Measurements from ENCODE around the gene MLKL. TPM values are rescaled to one million over a fixed set of nuclear protein-coding genes. Genes with fewer than 3 reads are reported as not detected.
"Not testable (repeated sequence)": the region's sequence is repeated elsewhere in the genome, so short reads cannot be mapped to it uniquely, and the experiment has no call there.

The MLKL gene
- total RNA-seq, 1 experiment from 2014 or later: 4.7 TPM

- Histone ChIP-seq H3K9me2 (replicated peaks; ENCODE audit: insufficient read depth, low read length) (no peaks in the 10 kb centered on the region), H3K9ac (ENCODE audit: low read length) (no peak overlapping the region), H2AFZ (ENCODE audit: low read length) (no peak overlapping the region), H3K4me3 (ENCODE audit: low read length) (no peak overlapping the region), H3K27ac (ENCODE audit: low read length) (no peak overlapping the region), H3K27me3 (ENCODE audit: low read length) (no peaks in the 10 kb centered on the region), H4K20me1 (ENCODE audit: insufficient read depth, low read depth, low read length) (no peaks in the 10 kb centered on the region), H3K4me2 (ENCODE audit: low read depth, low read length, poor library complexity, severe bottlenecking) (no peak overlapping the region), H3K36me3 (ENCODE audit: insufficient read depth, low read length) (no peaks in the 10 kb centered on the region), H3K4me1 (ENCODE audit: low read length) (no peaks in the 10 kb centered on the region), H3K9me3 (ENCODE audit: low read length) (peaks cover 5% of the 10 kb centered on the region; the same call in 1 of the 2 replicates), H3K79me2 (ENCODE audit: low read length) (no peaks in the 10 kb centered on the region)
- DNase-seq: no peak
Observed at GRCh38 chr16:74727903-74728302, 27.2 kb upstream of the MLKL start.

DNA sequence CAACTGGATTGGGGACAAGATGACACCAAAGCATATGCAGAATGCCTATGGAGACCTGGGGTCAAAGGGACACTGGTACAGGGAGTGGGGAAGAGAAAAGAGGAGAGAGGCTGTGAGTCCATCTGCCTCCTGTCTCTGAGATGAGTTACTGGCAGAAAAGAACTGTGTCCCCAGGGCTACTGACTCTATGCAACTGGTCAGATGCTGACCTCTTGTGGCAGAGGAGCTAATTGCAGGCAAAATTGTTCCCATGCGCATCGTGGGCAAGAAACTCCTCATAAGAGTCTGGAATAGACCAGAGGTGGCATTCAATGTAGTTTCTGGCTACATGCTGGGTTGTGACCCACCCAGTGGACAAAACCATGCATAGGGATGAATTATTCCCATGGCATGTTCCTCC, 26.1 kb upstream of the MLKL start:
- peak; percentile 85 for DNase-seq
- Histone ChIP-seq H3K9ac (ENCODE audit: low read length) (no peak overlapping the region), H3K79me2 (ENCODE audit: low read length) (no peaks in the 10 kb centered on the region)

GRCh38 chr16:74725651-74726455, 25.2 kb upstream of the MLKL start:
- H3K27ac ChIP-seq (ENCODE audit: low read length): no peak overlapping the region
- no peaks in the 10 kb centered on the region for H4K20me1 ChIP-seq (ENCODE audit: insufficient read depth, low read depth, low read length)
- H3K36me3 ChIP-seq (ENCODE audit: insufficient read depth, low read length): no peaks in the 10 kb centered on the region
- H3K9me2 ChIP-seq (replicated peaks; ENCODE audit: insufficient read depth, low read length): no peaks in the 10 kb centered on the region
- peaks cover 2% of the 10 kb centered on the region for H3K4me1 ChIP-seq (ENCODE audit: low read length)
- H3K27me3 ChIP-seq (ENCODE audit: low read length): no peaks in the 10 kb centered on the region
- H3K9me3 ChIP-seq (ENCODE audit: low read length): peaks cover 5% of the 10 kb centered on the region; the same call in 1 of the 2 replicates
- no peak for DNase-seq
- H3K4me3 ChIP-seq (ENCODE audit: low read length): no peak overlapping the region
- no peak overlapping the region for H3K4me2 ChIP-seq (ENCODE audit: low read depth, low read length, poor library complexity, severe bottlenecking)
- no peaks in the 10 kb centered on the region for H3K79me2 ChIP-seq (ENCODE audit: low read length)
- no peak overlapping the region for H2AFZ ChIP-seq (ENCODE audit: low read length)
- H3K9ac ChIP-seq (ENCODE audit: low read length): no peak overlapping the region

More for the DNA sequence above, 26.1 kb upstream of the MLKL start:
- peaks cover 5% of the 10 kb centered on the region; the same call in 1 of the 2 replicates for H3K9me3 ChIP-seq (ENCODE audit: low read length)
- no peaks in the 10 kb centered on the region for H3K27me3 ChIP-seq (ENCODE audit: low read length)
- H3K4me1 ChIP-seq (ENCODE audit: low read length): no peaks in the 10 kb centered on the region
- H3K9me2 ChIP-seq (replicated peaks; ENCODE audit: insufficient read depth, low read length): no peaks in the 10 kb centered on the region
- no peak overlapping the region for H3K4me2 ChIP-seq (ENCODE audit: low read depth, low read length, poor library complexity, severe bottlenecking)
- no peaks in the 10 kb centered on the region for H3K36me3 ChIP-seq (ENCODE audit: insufficient read depth, low read length)
- no peaks in the 10 kb centered on the region for H4K20me1 ChIP-seq (ENCODE audit: insufficient read depth, low read depth, low read length)
- H2AFZ ChIP-seq (ENCODE audit: low read length): no peak overlapping the region
- H3K27ac ChIP-seq (ENCODE audit: low read length): no peak overlapping the region
- H3K4me3 ChIP-seq (ENCODE audit: low read length): no peak overlapping the region

DNA sequence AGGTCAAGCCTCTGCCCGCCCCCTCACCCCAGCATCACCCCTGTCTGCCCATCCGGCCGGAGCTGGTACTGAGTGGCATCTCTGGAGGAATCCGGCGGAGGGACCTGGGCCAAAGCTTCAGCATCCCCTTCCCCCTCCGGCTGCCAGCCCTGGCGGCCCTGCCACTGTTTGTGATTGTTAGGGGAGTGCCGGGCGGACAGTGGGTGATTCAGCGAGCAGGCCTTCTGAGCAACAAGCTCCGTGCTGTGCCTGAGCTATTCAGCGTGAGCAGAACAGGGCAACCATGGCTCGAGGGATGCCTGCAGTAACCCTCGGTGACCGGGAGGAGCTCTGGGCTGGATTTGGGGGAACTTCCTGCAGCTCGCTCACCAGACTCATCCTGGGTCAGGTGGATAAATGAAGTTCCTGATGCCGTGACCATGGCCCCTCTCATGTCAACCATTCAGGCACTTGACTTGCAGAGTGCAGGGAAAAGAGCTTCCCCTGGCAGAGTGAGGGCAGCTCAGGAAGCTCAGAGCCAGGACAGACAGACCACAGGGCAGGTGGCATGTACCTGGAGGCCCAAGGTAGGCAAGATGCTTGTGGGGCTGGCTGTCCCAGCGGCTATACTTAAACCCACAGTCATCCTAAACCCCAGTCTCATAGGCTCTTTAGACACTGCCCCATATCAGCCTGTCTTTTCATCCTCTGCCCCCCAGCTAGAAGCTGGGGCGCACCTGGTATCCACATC, 24.3 kb upstream of the MLKL start:
- no peaks in the 10 kb centered on the region for H3K27me3 ChIP-seq (ENCODE audit: low read length)
- H3K79me2 ChIP-seq (ENCODE audit: low read length): no peaks in the 10 kb centered on the region
- H4K20me1 ChIP-seq (ENCODE audit: insufficient read depth, low read depth, low read length): no peaks in the 10 kb centered on the region
- peaks cover 5% of the 10 kb centered on the region; the same call in 1 of the 2 replicates for H3K9me3 ChIP-seq (ENCODE audit: low read length)
- no peaks in the 10 kb centered on the region for H3K36me3 ChIP-seq (ENCODE audit: insufficient read depth, low read length)
- H2AFZ ChIP-seq (ENCODE audit: low read length): no peak overlapping the region
- H3K9me2 ChIP-seq (replicated peaks; ENCODE audit: insufficient read depth, low read length): no peaks in the 10 kb centered on the region
- H3K27ac ChIP-seq (ENCODE audit: low read length): no peak overlapping the region
- DNase-seq: no peak
- H3K4me2 ChIP-seq (ENCODE audit: low read depth, low read length, poor library complexity, severe bottlenecking): no peak overlapping the region
- no peak overlapping the region for H3K9ac ChIP-seq (ENCODE audit: low read length)
- H3K4me1 ChIP-seq (ENCODE audit: low read length): peaks cover 7% of the 10 kb centered on the region
- no peak overlapping the region for H3K4me3 ChIP-seq (ENCODE audit: low read length)

- Histone ChIP-seq H3K9me2 (replicated peaks; ENCODE audit: insufficient read depth, low read length) (no peaks in the 10 kb centered on the region), H3K9me3 (ENCODE audit: low read length) (peaks cover 5% of the 10 kb centered on the region; the same call in 1 of the 2 replicates), H3K4me2 (ENCODE audit: low read depth, low read length, poor library complexity, severe bottlenecking) (no peak overlapping the region), H3K27ac (ENCODE audit: low read length) (no peak overlapping the region), H4K20me1 (ENCODE audit: insufficient read depth, low read depth, low read length) (no peaks in the 10 kb centered on the region), H3K36me3 (ENCODE audit: insufficient read depth, low read length) (no peaks in the 10 kb centered on the region), H3K9ac (ENCODE audit: low read length) (no peak overlapping the region), H3K4me3 (ENCODE audit: low read length) (no peak overlapping the region), H3K4me1 (ENCODE audit: low read length) (peaks cover 7% of the 10 kb centered on the region), H2AFZ (ENCODE audit: low read length) (no peak overlapping the region), H3K79me2 (ENCODE audit: low read length) (no peaks in the 10 kb centered on the region), H3K27me3 (ENCODE audit: low read length) (no peaks in the 10 kb centered on the region)
- no peak for DNase-seq
Observed at GRCh38 chr16:74723256-74723655, 22.6 kb upstream of the MLKL start.

- not testable (repeated sequence) for H3K36me3 ChIP-seq (ENCODE audit: insufficient read depth, low read length); H3K4me1 ChIP-seq (ENCODE audit: low read length); H4K20me1 ChIP-seq (ENCODE audit: insufficient read depth, low read depth, low read length); DNase-seq; H3K9me2 ChIP-seq (replicated peaks; ENCODE audit: insufficient read depth, low read length); H3K9ac ChIP-seq (ENCODE audit: low read length); H3K9me3 ChIP-seq (ENCODE audit: low read length); H2AFZ ChIP-seq (ENCODE audit: low read length); H3K4me2 ChIP-seq (ENCODE audit: low read depth, low read length, poor library complexity, severe bottlenecking); H3K27ac ChIP-seq (ENCODE audit: low read length); H3K79me2 ChIP-seq (ENCODE audit: low read length); H3K4me3 ChIP-seq (ENCODE audit: low read length); H3K27me3 ChIP-seq (ENCODE audit: low read length)
Observed at GRCh38 chr16:74722156-74722555, 21.5 kb upstream of the MLKL start.

GRCh38 chr16:74721716-74722115, 21.1 kb upstream of the MLKL start:
- Histone ChIP-seq H4K20me1 (ENCODE audit: insufficient read depth, low read depth, low read length) (no peaks in the 10 kb centered on the region), H3K4me1 (ENCODE audit: low read length) (peaks cover 7% of the 10 kb centered on the region), H3K79me2 (ENCODE audit: low read length) (no peaks in the 10 kb centered on the region), H3K27me3 (ENCODE audit: low read length) (no peaks in the 10 kb centered on the region), H3K27ac (ENCODE audit: low read length) (no peak overlapping the region), H3K4me3 (ENCODE audit: low read length) (no peak overlapping the region), H3K36me3 (ENCODE audit: insufficient read depth, low read length) (no peaks in the 10 kb centered on the region), H3K9me3 (ENCODE audit: low read length) (no peaks in the 10 kb centered on the region), H3K9me2 (replicated peaks; ENCODE audit: insufficient read depth, low read length) (no peaks in the 10 kb centered on the region), H3K9ac (ENCODE audit: low read length) (no peak overlapping the region), H2AFZ (ENCODE audit: low read length) (no peak overlapping the region), H3K4me2 (ENCODE audit: low read depth, low read length, poor library complexity, severe bottlenecking) (no peak overlapping the region)
- no peak for DNase-seq

- H4K20me1 ChIP-seq (ENCODE audit: insufficient read depth, low read depth, low read length): no peaks in the 10 kb centered on the region
- H3K27me3 ChIP-seq (ENCODE audit: low read length): no peaks in the 10 kb centered on the region
- no peaks in the 10 kb centered on the region for H3K79me2 ChIP-seq (ENCODE audit: low read length)
- no peak overlapping the region for H3K27ac ChIP-seq (ENCODE audit: low read length)
- peaks cover 7% of the 10 kb centered on the region for H3K4me1 ChIP-seq (ENCODE audit: low read length)
- H3K4me2 ChIP-seq (ENCODE audit: low read depth, low read length, poor library complexity, severe bottlenecking): peak overlapping the region; percentile 31
- no peak overlapping the region for H3K4me3 ChIP-seq (ENCODE audit: low read length)
- H3K9me3 ChIP-seq (ENCODE audit: low read length): no peaks in the 10 kb centered on the region
- H2AFZ ChIP-seq (ENCODE audit: low read length): no peak overlapping the region
- no peak overlapping the region for H3K9ac ChIP-seq (ENCODE audit: low read length)
- no peaks in the 10 kb centered on the region for H3K36me3 ChIP-seq (ENCODE audit: insufficient read depth, low read length)
- peak; percentile 73 for DNase-seq
- H3K9me2 ChIP-seq (replicated peaks; ENCODE audit: insufficient read depth, low read length): no peaks in the 10 kb centered on the region
Observed at GRCh38 chr16:74720579-74720978, 19.9 kb upstream of the MLKL start.
